DOHH2 (cell line): ENCODE measurements around the gene PGPEP1.

Source experiments
- H3F3A ChIP-seq: fragments of 200-600 bp; sonication (generic), shearing (Covaris generic); 2 replicates; pipeline ENCODE4 v1.6.0; 2016; ENCODE audit warnings: antibody characterized with exemption, mild to moderate bottlenecking; ENCODE audit not compliant: control insufficient read depth, insufficient read depth
- H3K27ac ChIP-seq: fragments of 200-600 bp; sonication (generic); 2 replicates; pipeline ENCODE4 v1.5.1; 2014; ENCODE audit warnings: low read depth, mild to moderate bottlenecking, low read length, moderate library complexity
- H3K27me3 ChIP-seq: fragments of 200-600 bp; sonication (generic); 2 replicates; pipeline ENCODE4 v1.6.1; 2014; ENCODE audit warnings: mild to moderate bottlenecking, low read length, mixed read lengths; ENCODE audit not compliant: control insufficient read depth
- H3K36me3 ChIP-seq: fragments of 200-600 bp; sonication (generic); 2 replicates; pipeline ENCODE4 v1.6.1; 2014; ENCODE audit warnings: mild to moderate bottlenecking, low read length, moderate library complexity, mixed read lengths; ENCODE audit not compliant: control insufficient read depth
- H3K4me1 ChIP-seq: fragments of 200-600 bp; sonication (generic); 2 replicates; pipeline ENCODE4 v1.6.1; 2014; ENCODE audit warnings: mild to moderate bottlenecking, low read length, mixed read lengths; ENCODE audit not compliant: control insufficient read depth
- H3K4me2 ChIP-seq: fragments of 200-600 bp; sonication (generic); 2 replicates; pipeline ENCODE4 v1.6.0; 2014; ENCODE audit warnings: mild to moderate bottlenecking, low read length, moderate library complexity
- H3K4me3 ChIP-seq: fragments of 200-600 bp; sonication (generic); 2 replicates; pipeline ENCODE4 v1.5.1; 2014; ENCODE audit warnings: mild to moderate bottlenecking, low read length, mixed read lengths
- H3K79me2 ChIP-seq: fragments of 200-600 bp; sonication (generic); 2 replicates; pipeline ENCODE4 v1.6.1; 2014; ENCODE audit warnings: mild to moderate bottlenecking, low read length, mixed read lengths; ENCODE audit not compliant: control insufficient read depth
- H3K9me2 ChIP-seq: fragments of 200-600 bp; sonication (generic); replicated peaks from 2 replicates; pipeline ENCODE4 v1.6.1; 2014; ENCODE audit warnings: mild to moderate bottlenecking, low read length, mixed read lengths; ENCODE audit not compliant: control insufficient read depth
- H3K9me3 ChIP-seq: fragments of 200-600 bp; sonication (generic); 2 replicates; pipeline ENCODE4 v1.6.1; 2014; ENCODE audit warnings: antibody characterized with exemption, low read length, mixed read lengths; ENCODE audit not compliant: control insufficient read depth, insufficient read depth
- H4K20me1 ChIP-seq: fragments of 200-600 bp; sonication (generic); 2 replicates; pipeline ENCODE4 v1.6.0; 2014; ENCODE audit warnings: low read depth, mild to moderate bottlenecking, antibody characterized with exemption, low read length, moderate library complexity; ENCODE audit not compliant: control insufficient read depth, insufficient read depth
- EZH2phosphoT487 ChIP-seq: fragments of 200-600 bp; sonication (generic); IDR thresholded peaks from 2 replicates; pipeline ENCODE4 v1.6.1; 2017; ENCODE audit warnings: borderline replicate concordance, mild to moderate bottlenecking, antibody characterized with exemption, low read length, moderate library complexity, mixed read lengths
- TF ChIP-seq, protein P1 (sequence below): fragments of 200-600 bp; sonication (generic); IDR thresholded peaks from one replicate; pipeline ENCODE4 v1.5.1; 2014; ENCODE audit warnings: antibody characterized with exemption, mild to moderate bottlenecking, low read depth, low read length; ENCODE audit not compliant: poor library complexity, severe bottlenecking

The PGPEP1 gene

DNA sequence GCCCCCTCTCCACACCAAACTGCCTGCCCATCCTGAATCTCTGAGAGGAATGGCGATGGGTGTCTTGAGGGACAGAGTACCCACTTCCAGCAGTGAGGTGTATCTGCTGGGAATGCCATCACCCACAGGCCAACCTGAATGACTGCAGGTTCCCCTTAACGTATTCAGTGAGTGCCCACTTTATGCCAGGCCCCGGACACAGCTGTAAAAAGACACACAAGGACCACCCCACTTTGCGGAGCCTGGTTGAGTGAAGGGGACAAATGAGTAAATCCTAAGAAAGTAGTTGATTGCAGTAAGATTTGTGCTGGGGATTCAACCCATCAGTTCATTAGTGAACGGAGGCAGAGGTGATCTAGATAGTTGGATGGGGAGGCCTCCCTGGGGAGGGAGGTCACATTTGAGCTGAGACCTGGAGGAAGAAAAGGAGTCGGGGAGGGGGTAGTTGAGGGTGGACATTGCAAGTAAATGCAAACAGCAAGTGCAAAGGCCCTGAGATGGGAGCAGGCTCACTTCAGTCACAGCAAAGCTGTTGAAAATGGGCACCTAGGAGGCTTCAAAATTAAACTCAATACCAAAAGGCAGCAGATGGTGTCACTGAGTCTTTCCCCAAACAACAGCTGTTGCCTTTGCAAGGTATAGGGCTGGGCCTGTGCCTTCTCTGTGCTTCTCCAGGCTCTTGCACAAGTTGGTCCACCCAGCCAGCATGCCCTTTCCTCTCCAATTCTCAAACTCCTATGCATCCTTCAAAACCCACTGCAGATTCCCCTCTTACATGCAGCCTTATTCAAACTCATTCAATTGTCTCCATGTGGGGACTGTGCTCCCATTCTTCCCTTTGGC lies 49.9 kb downstream of the PGPEP1 start:
- H3K4me1 ChIP-seq: peaks cover 44% of the 10 kb centered on the region
- no peak overlapping the region for H3K27ac ChIP-seq
- peaks cover 2% of the 10 kb centered on the region; the same call in 1 of the 2 replicates for H3F3A ChIP-seq
- no peak overlapping the region for H3K4me2 ChIP-seq
- H3K4me3 ChIP-seq: no peak overlapping the region
- H3K79me2 ChIP-seq: no peaks in the 10 kb centered on the region
- TF ChIP-seq EZH2phosphoT487: no peak
- TF ChIP-seq, protein P1, sequence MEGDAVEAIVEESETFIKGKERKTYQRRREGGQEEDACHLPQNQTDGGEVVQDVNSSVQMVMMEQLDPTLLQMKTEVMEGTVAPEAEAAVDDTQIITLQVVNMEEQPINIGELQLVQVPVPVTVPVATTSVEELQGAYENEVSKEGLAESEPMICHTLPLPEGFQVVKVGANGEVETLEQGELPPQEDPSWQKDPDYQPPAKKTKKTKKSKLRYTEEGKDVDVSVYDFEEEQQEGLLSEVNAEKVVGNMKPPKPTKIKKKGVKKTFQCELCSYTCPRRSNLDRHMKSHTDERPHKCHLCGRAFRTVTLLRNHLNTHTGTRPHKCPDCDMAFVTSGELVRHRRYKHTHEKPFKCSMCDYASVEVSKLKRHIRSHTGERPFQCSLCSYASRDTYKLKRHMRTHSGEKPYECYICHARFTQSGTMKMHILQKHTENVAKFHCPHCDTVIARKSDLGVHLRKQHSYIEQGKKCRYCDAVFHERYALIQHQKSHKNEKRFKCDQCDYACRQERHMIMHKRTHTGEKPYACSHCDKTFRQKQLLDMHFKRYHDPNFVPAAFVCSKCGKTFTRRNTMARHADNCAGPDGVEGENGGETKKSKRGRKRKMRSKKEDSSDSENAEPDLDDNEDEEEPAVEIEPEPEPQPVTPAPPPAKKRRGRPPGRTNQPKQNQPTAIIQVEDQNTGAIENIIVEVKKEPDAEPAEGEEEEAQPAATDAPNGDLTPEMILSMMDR: no peak
- peaks cover 41% of the 10 kb centered on the region for H3K27me3 ChIP-seq
- H4K20me1 ChIP-seq: no peaks in the 10 kb centered on the region
- no peaks in the 10 kb centered on the region for H3K36me3 ChIP-seq
- no peaks in the 10 kb centered on the region for H3K9me2 ChIP-seq
- no peaks in the 10 kb centered on the region for H3K9me3 ChIP-seq

DNA sequence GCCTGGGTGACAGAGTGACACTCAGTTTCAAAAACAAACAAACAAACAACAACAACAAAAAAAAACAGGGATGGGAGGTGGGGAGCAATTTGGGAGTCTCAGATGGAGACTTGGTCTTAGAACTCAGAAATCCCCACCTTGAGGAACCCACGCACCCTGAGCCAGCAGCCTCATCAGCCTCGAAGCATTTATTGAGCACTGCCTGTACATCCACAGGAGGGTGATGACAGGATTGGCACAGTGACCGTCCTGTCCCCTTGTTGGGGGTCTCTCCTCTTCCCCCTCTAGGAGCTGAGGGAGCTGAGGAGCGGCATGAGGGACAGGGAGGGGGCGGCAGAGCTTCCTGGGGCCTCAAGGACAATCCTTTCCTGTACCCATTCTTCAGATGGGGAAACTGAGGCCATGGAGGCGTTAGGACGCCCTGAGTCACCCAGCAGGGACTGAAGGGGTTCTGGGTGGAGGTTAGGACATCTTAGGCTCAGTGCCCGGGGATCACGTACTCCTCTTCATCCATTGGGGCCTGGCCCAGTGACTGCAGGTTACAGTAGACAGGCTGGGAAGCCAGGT lies 51.2 kb downstream of the PGPEP1 start:
- no peaks in the 10 kb centered on the region for H3K79me2 ChIP-seq
- peaks cover 2% of the 10 kb centered on the region; the same call in 1 of the 2 replicates for H3F3A ChIP-seq

DNA sequence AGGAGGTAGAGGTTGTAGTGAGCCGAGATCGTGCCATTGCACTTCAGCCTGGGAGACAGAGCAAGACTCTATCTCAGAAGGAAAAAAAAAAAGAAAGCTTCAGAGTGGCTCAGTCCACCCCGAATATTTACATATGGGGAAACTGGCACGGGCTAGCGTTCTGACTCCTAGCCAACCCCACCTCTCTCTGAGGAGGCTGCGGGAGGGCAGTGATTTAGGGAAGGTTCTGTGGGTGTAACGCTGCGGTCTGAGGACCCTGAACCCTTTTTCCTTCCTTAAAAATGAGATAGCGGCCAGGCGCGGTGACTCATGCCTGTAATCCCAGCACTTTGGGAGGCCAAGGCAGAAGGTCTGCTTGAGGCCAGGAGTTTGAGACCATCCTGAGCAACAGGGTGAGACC lies 52.0 kb downstream of the PGPEP1 start:
- no peaks in the 10 kb centered on the region for H4K20me1 ChIP-seq
- H3K27me3 ChIP-seq: peaks cover 22% of the 10 kb centered on the region
- H3K4me3 ChIP-seq: no peak overlapping the region
- no peaks in the 10 kb centered on the region for H3K9me2 ChIP-seq
- no peaks in the 10 kb centered on the region for H3K79me2 ChIP-seq
- H3K27ac ChIP-seq: no peak overlapping the region
- H3K4me2 ChIP-seq: peak overlapping the region; percentile 29
- peaks cover 50% of the 10 kb centered on the region for H3K4me1 ChIP-seq
- no peaks in the 10 kb centered on the region for H3K36me3 ChIP-seq
- H3F3A ChIP-seq: peaks cover under 1% of the 10 kb centered on the region; the same call in 1 of the 2 replicates
- H3K9me3 ChIP-seq: no peaks in the 10 kb centered on the region
- TF ChIP-seq, protein P1: no peak
- TF ChIP-seq EZH2phosphoT487: no peak

More for the DNA sequence above, 51.2 kb downstream of the PGPEP1 start:
- Histone ChIP-seq H3K27me3 (peaks cover 31% of the 10 kb centered on the region), H3K4me2 (no peak overlapping the region), H3K9me3 (no peaks in the 10 kb centered on the region), H4K20me1 (no peaks in the 10 kb centered on the region), H3K27ac (no peak overlapping the region), H3K4me1 (peaks cover 42% of the 10 kb centered on the region), H3K4me3 (no peak overlapping the region), H3K9me2 (no peaks in the 10 kb centered on the region), H3K36me3 (no peaks in the 10 kb centered on the region)
- no peak for TF ChIP-seq EZH2phosphoT487
- TF ChIP-seq, protein P1: no peak
